Measurements from ENCODE around the gene C13orf46.

GRCh38 chr13:114022876-114023275, 49.0 kb upstream of the C13orf46 start:
- TF ChIP-seq POLR2A (IDR thresholded peaks at IDR 0.05; ENCODE audit: control extremely low read depth in 1 of 2, low read depth in 2 of 2, low read length in 2 of 2) (no peak), SIX5 (IDR thresholded peaks at IDR 0.05; ENCODE audit: low read depth, low read length) (no peak), MAX (IDR thresholded peaks at IDR 0.05) (no peak), EP300 (IDR thresholded peaks at IDR 0.05; ENCODE audit: borderline replicate concordance in 1 of 2, low read depth in 2 of 2, low read length in 2 of 2) (no peak), TAF1 (IDR thresholded peaks at IDR 0.05; ENCODE audit: low read depth, low read length) (no peak), CTCF (IDR thresholded peaks at IDR 0.05; ENCODE audit: control extremely low read depth in 1 of 3, insufficient read depth in 1 of 3, low read depth in 1 of 3, low read length in 3 of 3) (no peak), CBX5 (IDR thresholded peaks at IDR 0.05; ENCODE audit: low read depth, low read length) (no peak), POLR2AphosphoS5 (IDR thresholded peaks at IDR 0.05; ENCODE audit: low read depth, low read length) (no peak), HDAC6 (IDR thresholded peaks at IDR 0.05; ENCODE audit: low read depth, low read length) (no peak), EZH2 (IDR thresholded peaks at IDR 0.05; ENCODE audit: low read depth, low read length, severe bottlenecking) (no peak), ZNF274 (IDR thresholded peaks at IDR 0.05; ENCODE audit: borderline replicate concordance, extremely low read depth, low read length) (no peak), SUZ12 (IDR thresholded peaks at IDR 0.05; ENCODE audit: low read length) (no peak), JUN (IDR thresholded peaks at IDR 0.05; ENCODE audit: low read depth, low read length) (no peak), CBX8 (IDR thresholded peaks at IDR 0.05; ENCODE audit: borderline replicate concordance, low read depth, low read length) (no peak)

Measured in H1 (cell line).